ENCODE measurements around the gene RGS14.

Gene RGS14, protein sequence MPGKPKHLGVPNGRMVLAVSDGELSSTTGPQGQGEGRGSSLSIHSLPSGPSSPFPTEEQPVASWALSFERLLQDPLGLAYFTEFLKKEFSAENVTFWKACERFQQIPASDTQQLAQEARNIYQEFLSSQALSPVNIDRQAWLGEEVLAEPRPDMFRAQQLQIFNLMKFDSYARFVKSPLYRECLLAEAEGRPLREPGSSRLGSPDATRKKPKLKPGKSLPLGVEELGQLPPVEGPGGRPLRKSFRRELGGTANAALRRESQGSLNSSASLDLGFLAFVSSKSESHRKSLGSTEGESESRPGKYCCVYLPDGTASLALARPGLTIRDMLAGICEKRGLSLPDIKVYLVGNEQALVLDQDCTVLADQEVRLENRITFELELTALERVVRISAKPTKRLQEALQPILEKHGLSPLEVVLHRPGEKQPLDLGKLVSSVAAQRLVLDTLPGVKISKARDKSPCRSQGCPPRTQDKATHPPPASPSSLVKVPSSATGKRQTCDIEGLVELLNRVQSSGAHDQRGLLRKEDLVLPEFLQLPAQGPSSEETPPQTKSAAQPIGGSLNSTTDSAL

GRCh38 chr5:177357459-177358351, at the start of gene RGS14:
RGS14 (plus strand) TSS chr5:177357924; CDS start chr5:177358025, 101 bp downstream.
- DNase-seq = no peak

DNA sequence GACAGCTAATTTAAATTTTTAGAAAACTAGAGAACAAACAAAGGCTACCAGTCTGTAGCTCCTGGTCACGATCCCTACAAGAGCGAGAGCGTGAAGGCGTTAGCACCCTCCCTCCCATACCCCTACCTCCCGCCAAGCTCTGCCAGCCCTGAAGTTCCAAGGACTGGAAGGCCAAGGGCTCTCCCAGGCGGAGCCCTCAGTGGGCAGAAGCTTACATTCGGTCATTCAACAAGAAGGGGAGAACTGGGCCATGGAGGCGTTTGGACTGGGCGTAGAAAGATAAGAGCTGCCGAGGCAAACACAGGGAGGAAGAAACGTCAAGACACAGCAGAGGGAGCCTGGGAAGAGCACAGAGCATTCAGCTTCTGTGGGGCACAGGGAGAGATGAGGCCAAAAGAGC, 49.0 kb upstream of the RGS14 start:
- DNase-seq = no peak

GRCh38 chr5:177309351-177310191, 48.2 kb upstream of the RGS14 start:
- peak; percentile 44 for DNase-seq

DNA sequence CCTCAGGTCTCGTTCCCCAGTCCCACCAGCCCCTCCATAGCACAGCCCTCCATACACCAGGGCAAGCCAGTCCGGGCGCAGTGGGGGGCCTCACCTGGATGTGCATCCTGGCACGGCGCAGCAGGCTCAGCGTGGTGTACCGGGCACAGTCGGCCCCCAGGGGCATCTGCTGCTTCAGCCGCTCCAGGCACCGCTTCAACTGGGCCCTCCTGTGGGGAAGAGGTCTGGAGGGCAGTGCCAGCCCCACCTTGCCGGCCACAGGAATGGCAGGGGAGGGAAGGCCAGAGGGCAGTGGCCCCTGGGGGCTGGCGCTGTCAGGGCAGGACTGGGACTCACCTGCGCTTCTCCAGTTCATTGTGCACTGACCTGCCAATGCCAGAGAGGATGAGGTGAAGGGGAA, 47.4 kb upstream of the RGS14 start:
- no peak for DNase-seq

- DNase-seq = no peak
Measured at GRCh38 chr5:177310757-177311391, 46.9 kb upstream of the RGS14 start.

- no peak for DNase-seq
Measured at GRCh38 chr5:177311392-177311722, 46.4 kb upstream of the RGS14 start.

DNA sequence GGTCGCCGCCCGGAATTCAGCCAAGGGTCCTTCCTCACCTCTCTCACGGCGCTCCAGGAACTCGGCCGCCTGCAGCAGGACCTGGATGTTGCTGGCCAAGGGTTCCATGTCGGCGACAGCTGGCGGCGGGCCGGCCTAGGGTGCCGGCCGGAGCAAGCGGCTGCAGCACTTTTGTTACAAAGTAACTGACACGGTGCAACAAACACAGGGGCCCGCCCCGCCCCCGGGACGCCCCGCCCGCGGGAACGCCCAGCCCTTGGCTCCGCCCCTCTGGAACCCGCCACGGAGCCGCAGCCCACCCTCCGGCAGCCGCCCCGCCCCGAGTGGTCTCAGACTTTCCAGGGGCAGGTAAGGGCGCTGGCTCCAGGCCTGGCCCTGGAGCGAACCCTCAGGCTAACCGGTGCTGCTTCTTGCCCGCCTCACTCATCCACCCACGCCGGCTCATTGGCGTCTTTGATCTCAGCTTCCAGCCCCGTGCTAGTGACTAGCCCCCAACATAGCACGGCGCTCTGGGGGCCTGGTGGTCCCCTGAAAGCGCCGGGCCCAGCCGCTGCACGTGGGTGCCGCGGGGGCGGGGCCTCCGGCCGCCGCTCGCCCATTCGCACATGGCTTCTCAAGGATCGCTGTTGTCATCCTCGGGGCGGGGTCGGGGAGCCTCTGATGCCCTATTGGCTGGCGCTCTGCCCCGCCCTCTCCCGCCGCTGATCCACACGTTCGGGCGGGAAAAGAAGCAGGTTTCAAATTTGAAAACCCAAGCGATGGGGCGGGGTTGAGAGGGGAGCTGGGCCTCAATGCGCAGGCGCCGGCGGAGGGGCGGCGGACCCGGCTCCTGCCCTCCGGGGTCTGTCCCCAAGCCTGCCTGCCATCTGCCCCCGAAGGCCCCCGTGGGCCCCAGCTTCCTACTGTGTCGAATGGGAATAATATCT, 45.7 kb upstream of the RGS14 start, which contains the start of gene MXD3:
Gene MXD3 (minus strand): TSS at position 176 of the 926 bp plus-strand sequence. CDS start 68 bp downstream, at position 108.
- DNase-seq = peak; percentile 86

- DNase-seq = no peak
Measured at GRCh38 chr5:177312649-177313181, 45.0 kb upstream of the RGS14 start.

- DNase-seq = no peak
Measured at GRCh38 chr5:177313561-177314259, 44.0 kb upstream of the RGS14 start.

DNA sequence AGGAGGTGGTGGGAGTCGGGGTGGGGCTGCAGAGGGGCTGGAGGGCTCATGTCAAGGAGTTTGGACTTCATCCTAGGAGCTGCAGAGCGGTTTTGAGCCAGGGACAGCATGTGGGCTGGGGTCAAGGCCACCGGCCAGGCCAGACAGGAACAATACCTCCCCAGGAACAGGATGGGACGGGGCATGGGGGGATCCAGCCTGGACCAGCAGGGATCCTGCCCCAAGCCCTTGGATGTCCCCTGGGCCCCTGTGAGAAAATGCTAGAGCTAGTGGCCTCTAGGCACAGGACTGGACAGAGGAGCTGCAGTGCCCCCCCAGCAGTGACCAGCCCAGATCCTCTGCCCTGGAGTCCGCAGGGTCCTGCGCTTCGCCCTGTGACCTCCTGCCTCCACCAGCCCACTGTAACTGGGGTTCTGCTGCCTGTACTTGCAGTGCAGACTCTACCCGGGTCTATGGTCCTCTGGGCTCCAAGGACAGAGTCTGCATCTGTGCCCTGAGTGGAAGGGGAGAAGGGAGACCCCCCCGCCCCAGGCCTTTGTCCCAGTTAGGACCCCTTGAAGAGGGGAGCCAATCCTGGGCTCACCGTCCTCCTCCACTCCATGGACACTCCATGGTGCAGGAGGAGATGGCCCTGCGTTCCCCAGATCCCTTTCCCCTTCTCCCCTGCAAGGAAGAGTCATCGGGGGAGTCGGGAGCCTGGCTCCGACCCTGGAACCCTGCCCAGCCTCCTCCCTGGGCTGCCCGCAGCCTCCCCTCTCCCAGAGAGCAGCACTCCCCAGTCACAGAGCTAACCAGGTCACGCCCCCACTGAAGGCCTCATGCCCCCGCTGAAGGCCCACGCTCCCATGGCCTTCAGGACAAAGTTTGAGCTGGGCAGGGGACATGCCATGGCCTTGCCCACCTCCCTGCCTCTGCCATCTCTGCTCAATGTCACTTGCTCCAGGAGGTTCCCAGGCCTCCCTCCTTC, 43.1 kb upstream of the RGS14 start:
- DNase-seq = no peak

DNA sequence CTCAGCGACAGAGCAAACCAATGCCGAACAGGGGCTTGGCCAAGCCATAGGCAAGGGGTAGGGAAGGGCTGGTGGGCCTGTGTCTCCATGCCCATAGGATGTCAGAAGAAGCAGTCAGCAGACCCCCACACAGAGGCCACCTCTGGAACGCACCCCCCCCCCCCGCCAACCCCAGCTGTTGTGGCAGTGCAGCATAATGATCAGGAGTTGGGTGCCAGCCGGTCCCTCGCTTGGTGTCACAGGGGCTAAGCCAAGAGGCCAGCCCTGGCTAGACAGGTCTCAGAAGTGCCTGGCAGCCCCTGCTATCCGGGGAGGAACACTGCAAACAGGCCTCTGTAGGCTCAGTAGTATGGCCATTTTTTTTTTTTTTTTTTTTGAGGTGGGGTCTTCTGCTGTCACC, 42.3 kb upstream of the RGS14 start:
- no peak for DNase-seq

GRCh38 chr5:177316005-177316404, 41.7 kb upstream of the RGS14 start:
- DNase-seq = no peak

DNA sequence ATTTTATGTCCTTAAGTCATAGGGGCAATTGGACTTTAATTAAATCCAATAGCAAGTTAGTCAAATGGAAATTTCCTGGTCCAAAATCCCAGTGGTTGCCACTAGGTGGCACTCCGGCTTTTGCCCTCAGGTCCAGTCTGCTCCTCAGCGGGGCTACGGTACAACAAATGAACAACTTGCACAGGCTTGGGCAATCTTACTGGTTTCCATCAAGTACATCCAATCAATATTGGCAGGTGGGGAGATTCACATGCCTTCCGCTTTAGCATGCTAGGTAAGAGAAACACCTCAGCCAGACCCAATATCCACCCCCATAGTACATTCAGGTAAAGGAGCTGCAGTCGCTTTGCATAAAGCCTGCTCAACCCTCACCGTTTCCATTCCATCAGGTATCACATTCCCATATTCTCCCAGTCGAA, 39.8 kb upstream of the RGS14 start:
- DNase-seq = no peak

DNA sequence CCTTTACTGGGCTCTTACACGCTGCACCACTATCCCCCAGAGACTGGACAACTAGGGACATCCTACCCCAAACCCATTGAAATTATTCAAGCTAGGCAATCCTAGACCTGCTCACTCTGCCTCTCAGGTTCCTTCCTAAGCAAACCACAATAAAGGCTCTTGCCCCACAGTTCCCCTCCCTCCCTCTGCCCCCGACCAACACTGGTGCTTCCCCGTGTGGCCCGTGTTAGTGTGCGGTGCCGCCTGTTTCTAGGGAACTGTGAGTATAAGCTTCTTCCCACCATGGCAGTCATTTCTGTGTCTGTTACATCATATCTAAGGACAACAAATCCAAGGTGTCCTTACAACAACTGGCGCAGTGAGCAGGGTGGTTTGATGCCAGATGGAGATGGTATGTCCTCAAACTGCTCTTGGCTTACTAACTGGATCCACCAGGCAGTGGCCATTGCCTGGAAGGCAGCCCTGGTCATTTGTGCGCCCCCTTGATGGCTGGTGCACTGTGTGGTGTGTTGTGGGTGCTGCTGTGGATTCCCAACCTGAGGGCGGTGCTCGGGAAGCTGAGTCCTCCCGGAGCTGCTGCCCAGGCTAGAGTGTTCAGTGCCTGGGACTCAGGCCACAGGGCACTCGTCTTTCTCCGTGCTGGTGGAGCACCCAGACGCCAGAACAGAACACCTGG, 37.7 kb upstream of the RGS14 start:
- DNase-seq = no peak

DNA sequence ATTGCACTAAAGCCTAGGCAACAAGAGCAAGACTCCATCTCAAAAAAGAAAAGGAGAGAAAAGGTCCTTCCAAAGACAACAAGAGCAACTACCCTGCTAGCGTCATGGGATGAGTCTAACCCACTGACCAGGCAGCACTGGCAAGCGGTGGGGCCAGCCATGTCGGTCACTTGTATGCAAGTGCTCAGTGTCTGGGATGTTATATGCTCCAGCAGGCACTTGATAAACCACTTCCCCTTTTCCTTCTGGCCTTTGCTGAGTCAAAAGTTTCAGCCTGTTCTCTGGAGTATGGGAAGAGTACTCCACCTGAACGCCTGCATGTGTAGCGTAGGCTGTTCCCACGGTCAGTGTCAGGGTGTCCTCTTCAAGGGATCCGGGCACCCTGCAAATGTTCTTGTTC, 36.8 kb upstream of the RGS14 start:
- no peak for DNase-seq

- DNase-seq = no peak
Measured at GRCh38 chr5:177325868-177326381, 31.8 kb upstream of the RGS14 start.

DNA sequence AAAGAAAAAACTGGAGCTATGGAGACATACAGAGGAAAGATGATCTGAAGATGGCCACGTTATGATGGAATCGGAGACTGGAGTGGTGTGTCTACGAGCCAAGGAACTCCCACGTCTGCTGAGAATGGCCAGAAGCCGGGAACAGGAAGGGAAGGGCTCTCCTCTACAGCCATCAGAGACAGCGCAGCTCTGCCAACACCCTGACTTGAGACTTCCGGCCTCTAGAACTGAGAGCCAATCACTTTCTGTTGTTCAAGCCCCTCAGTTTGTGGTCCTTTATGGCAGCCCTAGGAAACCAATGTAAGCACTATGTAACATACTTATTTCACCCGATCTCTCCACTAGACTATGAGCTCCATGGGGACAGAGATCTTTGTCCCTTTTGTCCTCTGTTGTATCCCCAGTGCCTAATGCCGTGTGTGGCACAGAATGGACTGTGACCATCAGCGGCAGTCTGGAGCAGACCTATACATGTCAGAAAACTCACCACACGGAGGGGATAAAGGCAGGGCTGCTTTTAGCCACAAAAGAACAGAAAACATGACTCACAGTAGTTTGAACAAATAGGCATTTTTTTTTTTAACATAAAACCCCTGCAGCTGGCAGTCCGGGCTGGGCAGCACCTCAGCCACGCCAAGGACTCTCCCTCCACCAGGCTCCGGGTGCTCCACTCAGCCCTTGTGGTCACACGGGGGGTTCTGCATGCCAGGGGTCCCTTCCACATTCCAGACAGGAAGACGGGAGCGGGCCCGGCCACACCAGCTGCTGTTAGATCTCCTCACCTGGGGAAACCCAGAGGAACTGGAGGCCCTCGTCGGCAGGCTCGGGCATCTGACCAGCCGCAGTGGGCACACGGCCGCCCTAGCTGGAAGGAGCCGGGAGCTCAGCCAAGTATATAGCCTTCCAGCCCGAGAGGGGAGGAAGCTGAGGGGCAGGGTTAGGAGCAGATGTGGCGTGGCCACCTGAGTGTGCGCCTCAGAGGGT, 29.9 kb upstream of the RGS14 start:
- DNase-seq = no peak

Data from NCI-H1436 (cell line).